HAP-1 (cell line): ENCODE results near the gene ABCB9.

Experiments used
- DNase-seq, 2 experiments: peaks; one replicate each; pipeline ENCODE4 v3.0.0-alpha.2; 2016 to 2020; ENCODE audit warnings: low spot score in 2 of 2
- H3K27me3 ChIP-seq: fragments of 250-450 bp; sonication (Bioruptor Pico); 2 replicates; pipeline ENCODE4 v1.5.1; 2020; ENCODE audit warnings: low read depth, mild to moderate bottlenecking, moderate library complexity
- H3K36me3 ChIP-seq: fragments of 250-450 bp; sonication (Bioruptor Pico); replicated peaks from 2 replicates; pipeline ENCODE4 v1.5.1; 2020; ENCODE audit warnings: mild to moderate bottlenecking
- H3K4me1 ChIP-seq: fragments of 250-450 bp; sonication (Bioruptor Pico); 2 replicates; pipeline ENCODE4 v1.5.1; 2020; ENCODE audit warnings: mild to moderate bottlenecking
- H3K4me3 ChIP-seq: fragments of 250-450 bp; sonication (Bioruptor Pico); 2 replicates; pipeline ENCODE4 v1.5.1; 2020; ENCODE audit warnings: mild to moderate bottlenecking, moderate library complexity
- H3K9me3 ChIP-seq: fragments of 250-450 bp; sonication (Bioruptor Pico); 2 replicates; pipeline ENCODE4 v1.5.1; 2020; ENCODE audit warnings: mild to moderate bottlenecking, moderate library complexity
- in situ Hi-C: fragments of 300-500 bp; cut with MboI; formaldehyde crosslinking; loops from 3 replicates; pipeline ENCODE4 v1.14.3; 2020; ENCODE audit warnings: low sequenced_read_pairs, inconsistent platforms, mixed read lengths

ABCB9 gene

DNA sequence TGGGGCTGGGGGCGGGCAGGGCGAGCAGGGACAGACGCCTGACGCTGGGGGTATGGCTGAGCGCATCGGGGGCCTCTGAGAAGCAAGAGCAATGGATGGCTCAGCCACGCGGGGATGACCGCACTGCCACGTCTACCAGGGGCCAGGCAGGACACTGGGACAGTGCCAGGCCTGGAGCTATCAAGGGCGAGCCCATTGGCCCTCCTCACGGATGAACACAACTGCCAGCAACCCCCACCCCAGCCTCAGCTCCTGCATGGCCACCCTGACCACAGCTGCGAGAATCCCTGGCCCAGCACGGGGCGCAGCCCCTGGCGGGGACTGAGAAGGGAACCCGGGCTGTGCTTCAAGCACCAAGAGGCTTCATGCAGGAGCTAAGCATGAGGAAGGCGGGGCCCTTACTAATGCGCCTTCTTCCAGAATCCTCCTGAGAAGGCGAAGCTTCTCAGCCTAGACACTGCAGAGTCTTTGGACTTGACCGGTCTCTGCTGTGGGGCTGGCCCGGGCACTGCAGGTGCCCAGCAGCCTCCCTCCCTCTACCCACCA lies 23.7 kb upstream of the ABCB9 start:
- 0 out of 2 replicates have a peak, but pooled peaks cover 3% of the 10 kb centered on the region for H3K36me3 ChIP-seq
- no peaks in the 10 kb centered on the region for H3K4me1 ChIP-seq
- H3K27me3 ChIP-seq = no peaks in the 10 kb centered on the region
- H3K9me3 ChIP-seq = no peaks in the 10 kb centered on the region
- no peak for DNase-seq
- in situ Hi-C loops = no loop called here
- no peak overlapping the region for H3K4me3 ChIP-seq

DNA sequence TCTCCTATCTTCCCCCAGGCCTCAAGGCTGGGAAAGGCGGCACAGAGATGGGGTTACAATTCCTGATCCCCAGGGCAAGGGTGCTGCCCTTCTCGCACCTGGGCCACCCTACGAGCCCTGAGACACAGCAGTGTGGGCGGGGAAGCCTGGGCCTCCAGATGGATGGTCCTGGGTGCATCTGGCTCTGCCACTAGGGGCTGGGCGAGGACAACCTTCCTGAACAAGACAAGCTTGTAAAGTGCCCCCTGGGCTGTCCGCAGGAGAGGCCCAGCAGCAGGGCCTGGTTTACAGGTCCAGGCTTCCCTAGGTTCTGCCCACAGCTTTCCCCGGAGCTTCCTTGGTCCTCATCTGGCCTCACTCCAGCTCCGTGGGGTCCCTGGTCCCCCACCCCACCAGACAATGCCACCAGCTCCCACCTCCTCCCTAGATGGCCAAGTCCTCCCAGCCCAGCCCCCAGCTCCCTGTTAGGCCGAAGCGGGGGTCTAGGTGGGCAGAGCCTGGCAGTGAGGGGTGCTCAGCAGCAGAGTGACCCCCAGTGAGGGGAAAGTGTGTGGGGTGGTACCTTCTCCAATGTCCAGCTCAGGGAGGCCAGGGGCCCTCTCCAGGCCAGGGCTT lies 23.1 kb upstream of the ABCB9 start:
- DNase-seq = no peak
- Histone ChIP-seq H3K36me3 (0 out of 2 replicates have a peak, but pooled peaks cover 3% of the 10 kb centered on the region), H3K27me3 (no peaks in the 10 kb centered on the region), H3K4me3 (no peak overlapping the region), H3K9me3 (no peaks in the 10 kb centered on the region), H3K4me1 (no peaks in the 10 kb centered on the region)
- in situ Hi-C loops = no loop called here

DNA sequence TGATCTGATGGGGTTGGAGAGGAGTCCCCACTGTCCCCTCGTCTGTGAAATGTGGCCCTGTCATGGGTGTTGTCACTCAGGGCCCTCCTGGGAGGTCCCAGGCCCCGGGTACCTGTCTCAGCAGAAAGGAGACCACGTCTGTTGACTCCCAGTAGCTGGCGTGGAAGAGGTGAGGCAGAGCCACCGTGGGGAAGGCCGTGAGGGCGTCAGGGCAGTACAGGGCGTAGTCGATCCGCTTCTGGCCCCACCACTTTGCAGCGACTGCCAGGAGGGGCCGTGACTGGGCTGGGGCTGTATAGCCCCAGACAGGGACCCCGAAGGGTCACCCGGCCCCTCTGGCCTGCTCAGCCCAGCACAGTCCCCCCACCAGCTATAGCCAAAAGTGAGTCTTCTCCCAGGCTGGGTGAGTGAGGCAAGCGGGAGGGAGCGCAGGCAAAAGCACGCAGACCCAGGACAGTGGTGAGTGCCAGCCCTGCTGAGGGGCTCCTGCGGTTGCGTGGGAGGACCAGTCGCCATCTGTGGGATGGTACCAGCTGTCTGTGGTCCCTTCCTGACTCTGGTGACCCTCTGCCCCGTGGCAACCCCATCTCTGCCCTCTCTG lies 22.4 kb upstream of the ABCB9 start:
- H3K36me3 ChIP-seq = 0 out of 2 replicates have a peak, but pooled peaks cover 3% of the 10 kb centered on the region
- in situ Hi-C loops = no loop called here
- no peaks in the 10 kb centered on the region for H3K9me3 ChIP-seq
- H3K4me3 ChIP-seq = no peak overlapping the region
- no peaks in the 10 kb centered on the region for H3K27me3 ChIP-seq
- DNase-seq = no peak
- no peaks in the 10 kb centered on the region for H3K4me1 ChIP-seq

DNA sequence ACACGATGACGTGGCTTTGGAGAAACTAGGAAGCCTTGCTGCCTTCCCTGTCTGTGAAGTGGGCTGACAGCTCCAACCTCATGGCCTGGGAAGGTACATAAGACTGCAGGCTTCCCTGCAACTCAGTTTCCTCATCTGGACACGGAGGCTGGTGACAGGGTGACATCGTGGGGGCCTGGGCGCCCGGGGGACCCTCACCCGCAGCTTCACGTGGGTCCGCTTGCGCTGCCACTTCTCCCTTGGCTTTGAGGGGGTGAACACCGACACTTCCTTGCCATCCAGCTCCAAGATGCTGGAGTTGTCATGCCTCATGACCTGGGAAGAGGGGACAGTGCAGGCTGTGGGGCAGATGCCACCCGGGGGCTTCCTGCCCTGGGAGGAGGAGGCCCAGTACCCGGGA lies 21.8 kb upstream of the ABCB9 start:
- Histone ChIP-seq H3K4me3 (no peak overlapping the region), H3K27me3 (no peaks in the 10 kb centered on the region), H3K4me1 (no peaks in the 10 kb centered on the region), H3K9me3 (no peaks in the 10 kb centered on the region), H3K36me3 (peaks cover 5% of the 10 kb centered on the region)
- no peak for DNase-seq
- in situ Hi-C loops = no loop called here

DNA sequence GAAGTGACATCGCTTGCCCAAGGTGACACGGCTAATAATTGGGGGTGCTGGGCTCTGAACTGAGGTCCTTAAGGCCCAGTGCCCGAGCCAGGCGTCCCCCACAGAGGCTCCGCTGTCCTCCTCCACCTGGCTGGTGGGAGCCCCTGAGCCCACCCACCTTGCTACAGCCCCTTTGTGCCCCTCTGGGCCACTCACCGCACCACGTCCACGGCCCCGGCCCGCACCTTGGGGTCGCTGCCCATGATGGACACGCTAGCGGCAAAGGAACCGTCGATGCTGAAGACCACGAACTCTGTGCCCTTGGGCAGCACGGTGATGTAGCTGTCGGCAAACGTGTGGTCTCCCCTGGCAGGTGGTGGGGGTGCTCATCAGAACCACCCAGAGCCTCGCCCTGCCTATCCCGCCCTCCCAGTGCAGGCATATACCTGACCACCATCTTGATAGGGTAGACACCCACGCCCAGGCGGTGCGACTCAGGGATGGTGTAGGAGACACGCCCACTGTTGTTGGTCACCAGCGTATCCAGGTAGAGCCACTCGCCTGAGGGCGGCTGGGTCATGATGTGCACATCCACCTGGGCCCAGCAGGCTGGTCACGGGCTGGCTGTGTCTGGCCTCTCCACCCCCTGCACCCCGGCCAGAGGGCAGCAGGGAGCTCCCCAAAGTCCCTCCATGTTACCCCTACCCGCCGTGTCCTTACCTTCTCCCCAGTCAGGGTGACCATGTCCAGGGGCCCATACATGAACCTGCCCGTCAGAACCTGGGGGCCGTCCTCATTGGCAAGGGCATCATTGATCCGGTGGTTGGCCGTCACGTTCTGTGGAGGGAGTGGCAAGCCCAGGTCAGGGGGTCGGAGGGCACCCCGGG lies 21.1 kb upstream of the ABCB9 start:
- Histone ChIP-seq H3K4me3 (no peak overlapping the region), H3K4me1 (no peaks in the 10 kb centered on the region), H3K9me3 (no peaks in the 10 kb centered on the region), H3K27me3 (no peaks in the 10 kb centered on the region), H3K36me3 (peaks cover 12% of the 10 kb centered on the region)
- no peak for DNase-seq
- in situ Hi-C loops = no loop called here

DNA sequence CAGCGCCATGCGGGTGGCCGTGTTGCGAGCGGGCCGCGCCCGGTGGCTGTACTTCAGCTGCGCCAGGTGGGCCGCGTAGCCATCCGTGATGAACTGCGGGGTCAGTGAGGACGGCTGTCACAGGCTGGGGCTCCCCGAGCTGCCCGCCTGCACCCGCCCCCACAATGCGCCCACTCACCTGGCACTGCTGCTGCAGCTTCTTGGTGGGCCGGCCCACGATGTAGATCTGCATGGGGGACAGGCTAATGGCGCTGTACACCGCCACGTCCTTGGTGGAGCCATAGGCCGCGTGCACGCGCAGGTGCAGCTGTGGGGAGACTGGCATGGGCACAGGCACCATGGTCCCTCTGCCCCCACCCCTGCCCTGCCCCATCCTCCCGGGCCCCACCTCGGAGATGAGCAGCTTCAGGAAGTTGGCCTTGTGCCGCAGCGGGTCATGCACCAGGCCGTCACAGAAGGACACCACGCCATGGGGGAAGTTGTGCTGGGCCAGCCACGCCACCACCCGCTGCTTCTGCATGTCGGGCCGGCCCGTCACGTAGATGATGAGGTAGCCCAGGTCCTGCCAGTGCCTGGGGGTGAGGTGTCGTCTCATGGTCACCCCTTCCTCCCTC lies 20.1 kb upstream of the ABCB9 start:
- in situ Hi-C loops = no loop called here
- H3K4me3 ChIP-seq = no peak overlapping the region
- peaks cover 21% of the 10 kb centered on the region for H3K36me3 ChIP-seq
- no peaks in the 10 kb centered on the region for H3K27me3 ChIP-seq
- DNase-seq = no peak
- H3K4me1 ChIP-seq = peaks cover 5% of the 10 kb centered on the region; the same call in 1 of the 2 replicates
- no peaks in the 10 kb centered on the region for H3K9me3 ChIP-seq

DNA sequence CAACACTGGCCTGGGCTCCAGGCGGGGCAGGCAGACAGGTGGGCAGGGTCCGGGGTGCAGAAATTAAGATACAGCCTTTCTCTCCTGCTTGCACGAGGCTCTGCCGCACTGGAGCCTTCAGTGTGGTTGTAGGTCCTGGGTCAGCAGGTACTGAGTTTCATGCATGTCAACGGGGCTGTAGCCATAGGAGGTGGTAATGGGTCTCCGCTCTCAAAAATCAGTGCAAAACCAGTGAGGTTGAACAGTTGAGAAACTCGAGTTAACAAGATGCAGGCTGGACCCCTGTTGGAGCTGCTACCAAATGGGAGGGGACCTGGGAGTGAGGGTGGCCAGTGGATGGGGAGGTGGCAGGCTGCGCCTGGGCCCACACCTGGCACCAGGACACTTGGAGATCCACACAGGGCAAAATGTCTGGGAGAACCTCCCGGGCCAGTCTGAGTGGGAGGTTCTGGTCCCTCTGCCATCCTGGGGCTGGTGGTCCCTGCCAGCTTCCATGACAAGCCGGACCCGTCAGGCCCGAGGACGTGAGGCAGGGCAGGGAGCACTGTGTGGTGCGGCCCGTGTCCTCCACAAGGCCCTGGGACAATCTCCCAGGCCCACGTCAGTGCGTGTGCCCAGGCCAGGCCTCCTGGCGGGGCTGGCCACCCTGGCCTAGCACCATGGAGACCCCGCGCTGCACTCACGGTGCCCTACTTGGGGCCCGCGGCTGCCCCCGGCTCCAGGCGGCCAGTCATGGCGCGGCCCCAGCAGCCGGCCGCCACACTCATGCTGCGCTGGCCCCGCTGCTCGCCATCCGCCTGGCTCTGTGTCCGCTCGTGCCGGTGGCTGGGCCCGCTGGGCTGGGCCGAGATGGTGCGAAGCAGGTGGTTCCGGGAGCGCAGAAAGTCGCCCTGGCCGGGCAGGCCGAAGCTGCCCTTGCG lies 19.3 kb upstream of the ABCB9 start:
- in situ Hi-C loops = no loop called here
- no peak overlapping the region for H3K4me3 ChIP-seq
- peaks cover 5% of the 10 kb centered on the region; the same call in 1 of the 2 replicates for H3K4me1 ChIP-seq
- peaks cover 21% of the 10 kb centered on the region for H3K36me3 ChIP-seq
- no peaks in the 10 kb centered on the region for H3K9me3 ChIP-seq
- H3K27me3 ChIP-seq = no peaks in the 10 kb centered on the region
- no peak for DNase-seq

DNA sequence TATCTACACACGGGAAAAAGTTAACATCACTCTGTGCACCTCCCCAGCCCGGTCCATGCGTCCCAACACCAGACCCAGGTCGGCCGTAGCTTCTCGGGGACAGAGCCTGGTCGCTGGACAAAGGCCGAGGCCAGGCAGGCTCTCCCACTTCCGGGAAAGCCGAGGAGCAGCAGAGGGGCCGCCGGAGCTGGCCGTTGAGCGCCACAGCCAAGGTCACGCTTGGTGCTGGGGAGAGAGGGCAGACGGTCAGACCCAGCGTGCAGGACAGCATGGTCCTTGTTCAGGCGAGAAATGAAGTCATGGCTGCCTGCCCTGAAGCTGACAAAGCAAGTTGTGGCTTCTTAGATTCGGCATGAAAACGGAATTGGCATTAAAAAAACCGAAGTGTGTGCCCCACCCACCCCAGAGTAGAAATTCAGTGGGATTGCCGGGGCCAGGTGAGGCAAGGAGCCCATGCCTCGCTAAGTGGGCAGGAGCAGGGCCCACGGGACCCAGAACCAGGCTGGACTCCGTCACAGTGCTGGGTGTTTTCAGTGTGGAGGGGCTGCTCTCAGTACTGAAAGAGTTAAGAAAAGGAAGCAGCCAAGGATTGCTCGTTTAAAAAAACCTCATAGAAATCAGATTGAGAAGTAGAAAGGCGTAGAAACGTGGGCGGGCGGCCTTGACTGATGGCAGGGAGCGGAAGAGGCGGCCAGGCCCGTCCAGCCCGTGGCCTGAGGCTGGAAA lies 18.5 kb upstream of the ABCB9 start:
- in situ Hi-C loops = no loop called here

DNA sequence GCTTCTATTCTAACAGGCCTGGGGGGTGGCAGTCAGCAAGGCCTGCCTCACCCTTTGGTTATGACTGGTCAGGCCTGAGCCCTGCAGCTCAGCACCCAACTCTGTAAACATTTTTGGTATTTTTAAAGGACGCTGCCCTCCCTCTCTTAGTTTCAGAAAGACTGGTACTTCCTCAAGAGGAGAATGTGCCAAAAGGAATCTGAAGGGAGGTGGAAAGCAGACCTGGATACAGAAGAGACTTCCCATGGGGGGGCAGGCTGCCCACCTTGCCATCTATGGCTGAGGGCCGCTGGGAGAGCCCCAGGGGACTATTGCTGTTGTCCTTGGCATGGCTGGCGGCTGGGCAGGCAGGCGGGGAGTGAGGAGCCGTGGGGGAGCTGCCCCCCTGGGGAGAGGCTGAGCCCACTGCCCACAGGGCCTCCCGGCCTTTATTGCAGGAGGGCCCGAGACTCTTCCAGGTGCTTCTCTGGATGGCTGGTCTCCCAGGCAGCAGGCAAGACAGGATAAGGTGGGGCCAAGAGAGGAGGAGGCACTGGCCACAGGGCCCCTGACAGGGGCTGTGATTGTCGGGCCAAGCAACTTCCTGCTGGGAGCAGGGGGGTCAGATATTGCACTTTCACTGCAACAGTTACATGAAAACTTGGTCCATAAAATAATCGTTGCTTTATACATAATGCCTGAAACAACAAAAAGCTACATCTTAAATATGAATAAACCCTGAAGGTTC lies 17.7 kb upstream of the ABCB9 start:
- H3K4me1 ChIP-seq = peaks cover 11% of the 10 kb centered on the region
- no peaks in the 10 kb centered on the region for H3K9me3 ChIP-seq
- peaks cover 22% of the 10 kb centered on the region for H3K36me3 ChIP-seq
- in situ Hi-C loops = no loop called here
- H3K27me3 ChIP-seq = no peaks in the 10 kb centered on the region
- DNase-seq = no peak
- no peak overlapping the region for H3K4me3 ChIP-seq

More for the DNA sequence above, 18.5 kb upstream of the ABCB9 start:
- Histone ChIP-seq H3K27me3 (no peaks in the 10 kb centered on the region), H3K9me3 (no peaks in the 10 kb centered on the region), H3K4me1 (peaks cover 7% of the 10 kb centered on the region), H3K36me3 (peaks cover 21% of the 10 kb centered on the region), H3K4me3 (no peak overlapping the region)
- DNase-seq = no peak

DNA sequence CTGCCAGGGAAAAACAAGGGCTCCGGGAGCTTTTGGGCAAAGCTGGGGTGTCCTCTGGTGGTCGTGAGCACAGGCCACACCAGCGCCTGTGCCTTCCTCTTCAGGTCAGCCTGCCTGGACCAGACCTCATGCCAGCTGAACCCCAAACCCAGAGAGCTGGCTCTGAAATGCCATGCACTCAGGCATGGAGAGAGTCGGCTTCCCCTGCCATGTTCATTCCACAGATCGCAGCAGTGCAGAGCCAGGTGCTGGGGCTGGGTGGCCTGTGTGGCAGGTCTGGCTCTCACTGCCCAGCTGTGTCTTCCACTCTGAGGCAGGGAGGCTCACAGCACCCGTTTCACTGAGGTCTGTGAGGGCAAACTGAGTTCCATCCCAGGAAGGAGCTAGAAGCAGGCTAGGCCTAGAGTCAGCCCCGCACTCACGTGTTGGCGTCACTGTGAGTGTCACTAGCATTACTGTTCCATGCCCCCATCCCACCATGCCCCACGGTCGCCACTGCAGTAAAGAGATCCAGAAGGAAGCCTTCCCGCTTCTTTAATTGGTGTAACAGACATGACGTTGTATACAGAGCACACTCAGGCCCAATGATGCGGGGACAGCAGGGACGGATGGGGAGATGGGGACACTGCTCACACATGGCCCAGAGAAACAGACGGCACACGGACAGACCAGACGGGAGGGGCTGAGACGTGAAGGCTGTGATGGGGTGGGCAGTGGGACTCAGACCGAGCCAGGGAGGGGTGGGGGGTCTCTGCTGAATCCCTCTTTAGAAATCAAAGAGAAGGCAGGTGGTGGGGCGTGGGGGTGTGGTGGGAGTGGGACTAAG lies 16.9 kb upstream of the ABCB9 start:
- in situ Hi-C loops = no loop called here
- Histone ChIP-seq H3K4me1 (peaks cover 11% of the 10 kb centered on the region), H3K4me3 (no peak overlapping the region), H3K36me3 (peaks cover 26% of the 10 kb centered on the region), H3K9me3 (no peaks in the 10 kb centered on the region), H3K27me3 (no peaks in the 10 kb centered on the region)
- DNase-seq = no peak

DNA sequence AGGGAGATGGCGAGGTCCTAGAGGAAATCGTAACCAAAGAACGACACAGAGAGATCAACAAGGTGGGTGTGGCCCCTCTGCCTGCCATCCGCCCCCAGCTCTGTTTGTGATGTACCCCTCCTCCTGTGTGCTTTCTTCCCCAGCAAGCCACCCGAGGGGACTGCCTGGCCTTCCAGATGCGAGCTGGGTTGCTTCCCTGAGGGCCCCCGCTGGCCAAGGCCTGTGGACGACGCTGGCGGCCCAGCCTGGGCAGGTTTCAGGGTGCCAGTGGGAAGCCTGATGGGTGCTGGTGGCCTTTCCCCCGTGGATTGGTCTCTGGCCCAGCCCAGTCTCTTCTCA lies 16.2 kb upstream of the ABCB9 start:
- H3K4me3 ChIP-seq = no peak overlapping the region
- peaks cover 30% of the 10 kb centered on the region for H3K36me3 ChIP-seq
- H3K9me3 ChIP-seq = no peaks in the 10 kb centered on the region
- in situ Hi-C loops = no loop called here
- DNase-seq = no peak
- H3K27me3 ChIP-seq = no peaks in the 10 kb centered on the region
- peaks cover 11% of the 10 kb centered on the region for H3K4me1 ChIP-seq
